Measurements from ENCODE around the gene CFAP119.

CFAP119 gene

GRCh38 chr16:30766933-30767284 lies 5.0 kb upstream of the CFAP119 start:
- Histone ChIP-seq H3K4me3 (replicated peaks; ENCODE audit: insufficient read depth, low read length) (no peak overlapping the region), H3K27me3 (ENCODE audit: insufficient read depth, poor library complexity, severe bottlenecking) (no peaks in the 10 kb centered on the region), H3K27ac (replicated peaks) (no peak overlapping the region)
- DNase-seq (ENCODE audit: low read depth in 1 of 2, low spot score in 1 of 2), result no peak
- TF ChIP-seq POLR2AphosphoS5 (IDR thresholded peaks at IDR 0.05; ENCODE audit: low read depth), result no peak
- no peak for TF ChIP-seq GABPA (IDR thresholded peaks at IDR 0.05; ENCODE audit: low read depth)
- TF ChIP-seq CTCF (IDR thresholded peaks at IDR 0.05; ENCODE audit: insufficient read depth, low read length), result no peak
- TF ChIP-seq, protein P1, sequence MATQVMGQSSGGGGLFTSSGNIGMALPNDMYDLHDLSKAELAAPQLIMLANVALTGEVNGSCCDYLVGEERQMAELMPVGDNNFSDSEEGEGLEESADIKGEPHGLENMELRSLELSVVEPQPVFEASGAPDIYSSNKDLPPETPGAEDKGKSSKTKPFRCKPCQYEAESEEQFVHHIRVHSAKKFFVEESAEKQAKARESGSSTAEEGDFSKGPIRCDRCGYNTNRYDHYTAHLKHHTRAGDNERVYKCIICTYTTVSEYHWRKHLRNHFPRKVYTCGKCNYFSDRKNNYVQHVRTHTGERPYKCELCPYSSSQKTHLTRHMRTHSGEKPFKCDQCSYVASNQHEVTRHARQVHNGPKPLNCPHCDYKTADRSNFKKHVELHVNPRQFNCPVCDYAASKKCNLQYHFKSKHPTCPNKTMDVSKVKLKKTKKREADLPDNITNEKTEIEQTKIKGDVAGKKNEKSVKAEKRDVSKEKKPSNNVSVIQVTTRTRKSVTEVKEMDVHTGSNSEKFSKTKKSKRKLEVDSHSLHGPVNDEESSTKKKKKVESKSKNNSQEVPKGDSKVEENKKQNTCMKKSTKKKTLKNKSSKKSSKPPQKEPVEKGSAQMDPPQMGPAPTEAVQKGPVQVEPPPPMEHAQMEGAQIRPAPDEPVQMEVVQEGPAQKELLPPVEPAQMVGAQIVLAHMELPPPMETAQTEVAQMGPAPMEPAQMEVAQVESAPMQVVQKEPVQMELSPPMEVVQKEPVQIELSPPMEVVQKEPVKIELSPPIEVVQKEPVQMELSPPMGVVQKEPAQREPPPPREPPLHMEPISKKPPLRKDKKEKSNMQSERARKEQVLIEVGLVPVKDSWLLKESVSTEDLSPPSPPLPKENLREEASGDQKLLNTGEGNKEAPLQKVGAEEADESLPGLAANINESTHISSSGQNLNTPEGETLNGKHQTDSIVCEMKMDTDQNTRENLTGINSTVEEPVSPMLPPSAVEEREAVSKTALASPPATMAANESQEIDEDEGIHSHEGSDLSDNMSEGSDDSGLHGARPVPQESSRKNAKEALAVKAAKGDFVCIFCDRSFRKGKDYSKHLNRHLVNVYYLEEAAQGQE (IDR thresholded peaks at IDR 0.05; ENCODE audit: insufficient replicate concordance, low read depth), result no peak
- no peak for TF ChIP-seq SPI1 (IDR thresholded peaks at IDR 0.05; ENCODE audit: borderline replicate concordance, low read depth)

- no peak for DNase-seq (ENCODE audit: low read depth in 1 of 2, low spot score in 1 of 2)
- no peak overlapping the region for H3K4me3 ChIP-seq (replicated peaks; ENCODE audit: insufficient read depth, low read length)
- H3K27ac ChIP-seq (replicated peaks), result no peak overlapping the region
- no peak for TF ChIP-seq GABPA (IDR thresholded peaks at IDR 0.05; ENCODE audit: low read depth)
- TF ChIP-seq POLR2AphosphoS5 (IDR thresholded peaks at IDR 0.05; ENCODE audit: low read depth), result no peak
- TF ChIP-seq, protein P1 (IDR thresholded peaks at IDR 0.05; ENCODE audit: insufficient replicate concordance, low read depth), result no peak
- TF ChIP-seq SPI1 (IDR thresholded peaks at IDR 0.05; ENCODE audit: borderline replicate concordance, low read depth), result no peak
- no peaks in the 10 kb centered on the region for H3K27me3 ChIP-seq (ENCODE audit: insufficient read depth, poor library complexity, severe bottlenecking)
Measured at GRCh38 chr16:30766206-30766932, 4.5 kb upstream of the CFAP119 start.

DNA sequence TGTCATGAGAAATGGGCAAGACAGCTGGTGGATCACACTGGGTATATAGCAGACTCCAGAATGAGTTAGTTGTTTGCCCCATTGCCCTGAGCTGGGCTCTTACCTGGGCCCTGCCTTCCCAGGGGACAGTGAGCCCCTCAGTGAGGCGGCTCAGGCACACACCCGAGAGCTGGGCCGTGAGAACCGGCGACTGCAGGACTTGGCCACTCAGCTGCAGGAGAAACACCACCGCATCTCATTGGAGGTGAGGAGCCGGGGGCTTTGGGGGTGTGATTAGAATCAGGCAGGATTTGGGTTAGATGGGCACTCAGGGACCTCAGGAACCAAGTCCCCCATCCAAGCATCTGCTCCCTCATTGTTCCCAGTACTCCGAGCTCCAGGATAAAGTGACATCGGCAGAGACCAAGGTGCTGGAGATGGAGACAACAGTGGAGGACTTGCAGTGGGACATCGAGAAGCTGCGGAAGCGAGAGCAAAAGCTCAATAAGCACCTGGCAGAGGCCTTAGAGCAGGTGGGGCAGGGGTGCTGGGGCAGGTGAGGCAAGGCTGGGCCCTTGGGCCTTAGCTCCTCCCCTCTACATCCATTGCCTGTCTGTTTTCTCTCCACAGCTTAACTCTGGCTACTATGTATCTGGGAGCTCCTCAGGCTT lies 3.1 kb upstream of the CFAP119 start:
- no peak for DNase-seq (ENCODE audit: low read depth in 1 of 2, low spot score in 1 of 2)
- no peak overlapping the region for H3K4me3 ChIP-seq (replicated peaks; ENCODE audit: insufficient read depth, low read length)
- TF ChIP-seq, protein P1 (IDR thresholded peaks at IDR 0.05; ENCODE audit: insufficient replicate concordance, low read depth), result no peak
- TF ChIP-seq GABPA (IDR thresholded peaks at IDR 0.05; ENCODE audit: low read depth) (no peak), POLR2AphosphoS5 (IDR thresholded peaks at IDR 0.05; ENCODE audit: low read depth) (no peak), CTCF (IDR thresholded peaks at IDR 0.05; ENCODE audit: insufficient read depth, low read length) (no peak), SPI1 (IDR thresholded peaks at IDR 0.05; ENCODE audit: borderline replicate concordance, low read depth) (no peak)
- H3K27ac ChIP-seq (replicated peaks), result no peak overlapping the region
- no peaks in the 10 kb centered on the region for H3K27me3 ChIP-seq (ENCODE audit: insufficient read depth, poor library complexity, severe bottlenecking)

Data from HL-60 (cell line).